NT2/D1 (cell line): ENCODE measurements around the gene TSPOAP1.

Source experiments
- YY1 ChIP-seq: IDR thresholded peaks from 2 replicates; pipeline ENCODE4 v1.6.1; 2011; ENCODE audit not compliant: insufficient read length, insufficient read depth
- ZNF274 ChIP-seq: IDR thresholded peaks from 2 replicates; pipeline ENCODE4 v1.6.1; 2011; ENCODE audit warnings: mild to moderate bottlenecking, low read depth, low read length

DNA sequence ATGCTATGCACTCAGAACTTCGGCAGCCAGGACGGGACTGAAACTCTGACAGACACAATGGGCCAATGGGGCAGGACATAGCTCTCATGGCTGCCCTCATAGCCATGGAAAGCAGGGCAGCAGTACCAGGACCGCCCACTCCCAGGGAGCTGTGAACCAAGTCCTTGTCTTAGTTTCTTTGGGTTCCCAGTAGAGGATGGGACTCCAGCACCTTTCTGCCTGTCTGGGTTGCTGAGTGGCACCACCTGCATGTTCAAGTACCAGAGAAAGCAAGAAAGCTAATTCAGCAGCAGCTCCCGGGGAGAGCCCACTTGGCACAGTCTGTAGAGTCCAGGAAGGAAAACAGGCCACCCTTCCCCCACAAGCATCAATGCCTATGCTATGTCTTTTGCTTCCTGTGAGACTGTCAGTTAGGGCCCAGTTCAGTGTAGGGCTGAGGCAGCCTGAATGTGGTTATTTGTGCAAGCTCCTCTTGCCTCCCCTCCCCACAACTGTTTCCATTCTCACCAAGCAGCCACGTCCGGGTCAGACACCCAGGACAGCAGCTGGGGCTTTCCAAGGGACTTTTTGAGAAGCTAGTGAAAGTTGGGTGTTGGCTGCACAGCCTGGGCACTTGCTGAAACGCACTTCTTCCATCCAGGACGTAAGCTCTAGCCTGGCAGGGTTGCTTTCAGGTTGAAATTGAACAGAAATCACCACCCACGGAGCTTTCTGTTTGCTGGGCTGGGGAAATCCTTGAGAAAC lies 15.6 kb upstream of the TSPOAP1 start:
- no peak for TF ChIP-seq YY1
- TF ChIP-seq ZNF274, result no peak
